H1 (cell line): ENCODE results near the gene VPS50. TPM values are rescaled to one million over a fixed set of nuclear protein-coding genes. Genes with fewer than 3 reads are reported as not detected.

Source experiments
- CTCF ChIA-PET: fragments of 300-600 bp; sonication (Branson Sonifier 250); formaldehyde crosslinking; loops from one replicate; lab custom pipeline; 2021; ENCODE audit not compliant: partially characterized antibody; lab: Charles Lee
- POLR2A ChIA-PET: fragments of 300-600 bp; sonication (Branson Sonifier 250); formaldehyde crosslinking; loops from one replicate; lab custom pipeline; 2021; ENCODE audit warnings: inconsistent platforms; ENCODE audit not compliant: partially characterized antibody; lab: Charles Lee
- DNase-seq, 2 experiments: peaks; one replicate each; pipeline versions ENCODE4 v3.0.0 to v3.0.0-alpha.2; 2010 to 2022; ENCODE audit warnings: low spot score in 2 of 2, low read depth in 1 of 2, mixed read lengths in 1 of 2
- FAIRE-seq: peaks from 2 replicates; lab custom pipeline; 2011; peaks lifted over from hg19 to GRCh38; lab: Jason Lieb, UNC
- H2AFZ ChIP-seq: 2 replicates; pipeline ENCODE4 v1.8.1; 2012; ENCODE audit warnings: low read length, inconsistent platforms
- H2AK5ac ChIP-seq: 2 replicates; pipeline ENCODE4 v1.6.1; 2013; ENCODE audit warnings: low read depth, low read length
- H2BK120ac ChIP-seq: replicated peaks from 2 replicates; pipeline ENCODE3; 2013; ENCODE audit warnings: low read depth, low read length, inconsistent platforms
- H2BK12ac ChIP-seq: 2 replicates; pipeline ENCODE4 v1.6.1; 2013; ENCODE audit warnings: low read depth, low read length
- H2BK15ac ChIP-seq: 2 replicates; pipeline ENCODE4 v1.6.1; 2013; ENCODE audit warnings: low read length
- H2BK20ac ChIP-seq: 2 replicates; pipeline ENCODE4 v1.6.1; 2013; ENCODE audit warnings: low read length
- H2BK5ac ChIP-seq: 2 replicates; pipeline ENCODE4 v1.6.1; 2013; ENCODE audit warnings: low read depth, low read length
- H3K14ac ChIP-seq: 2 replicates; pipeline ENCODE4 v1.6.1; 2013; ENCODE audit warnings: inconsistent platforms; ENCODE audit not compliant: insufficient read length
- H3K18ac ChIP-seq: 2 replicates; pipeline ENCODE4 v1.6.1; 2013; ENCODE audit warnings: low read length; ENCODE audit errors: extremely low read depth
- H3K23ac ChIP-seq: 2 replicates; pipeline ENCODE4 v1.6.1; 2013; ENCODE audit warnings: inconsistent platforms; ENCODE audit not compliant: insufficient read length
- H3K23me2 ChIP-seq: 2 replicates; pipeline ENCODE4 v1.6.1; 2013; ENCODE audit warnings: low read depth, low read length
- H3K27ac ChIP-seq: 2 replicates; pipeline ENCODE4 v1.6.1; 2011; ENCODE audit warnings: low read depth, low read length, inconsistent platforms
- H3K27me3 ChIP-seq, 4 experiments: replicated peaks in 1 of 4; 1 replicate in 1 of 4; 2 replicates in 3 of 4; pipeline versions ENCODE4 v1.6.1 to v1.8.1; 2011 to 2013; ENCODE audit warnings: low read length in 3 of 4, mild to moderate bottlenecking in 3 of 4, inconsistent platforms in 2 of 4, mixed read lengths in 2 of 4, moderate library complexity in 1 of 4; ENCODE audit not compliant: control insufficient read depth in 3 of 4, insufficient read depth in 3 of 4; ENCODE audit errors: extremely low read depth in 1 of 4
- H3K36me3 ChIP-seq, 4 experiments: 2 replicates each; pipeline versions ENCODE4 v1.6.1 to v1.8.1; 2011 to 2013; ENCODE audit warnings: mild to moderate bottlenecking in 4 of 4, low read length in 3 of 4, moderate library complexity in 2 of 4, control low read depth in 1 of 4, inconsistent platforms in 1 of 4; ENCODE audit not compliant: insufficient read depth in 4 of 4, control insufficient read depth in 2 of 4
- H3K4ac ChIP-seq: replicated peaks from 2 replicates; pipeline ENCODE3; 2013; ENCODE audit warnings: low read length, low read depth, mixed read lengths, inconsistent platforms; ENCODE audit not compliant: insufficient read length
- H3K4me1 ChIP-seq, 4 experiments: replicated peaks in 1 of 4; 1 replicate in 1 of 4; 2 replicates in 3 of 4; pipeline versions ENCODE4 v1.6.1 to v1.8.1; 2011 to 2013; ENCODE audit warnings: low read length in 3 of 4, inconsistent platforms in 2 of 4, mixed read lengths in 1 of 4; ENCODE audit not compliant: insufficient read depth in 4 of 4, control insufficient read depth in 3 of 4
- H3K4me2 ChIP-seq, 2 experiments: 2 replicates each; pipeline versions ENCODE4 v1.6.1 to v1.8.1; 2011 to 2013; ENCODE audit warnings: low read depth in 2 of 2, low read length in 2 of 2, control low read depth in 1 of 2, inconsistent platforms in 1 of 2, mild to moderate bottlenecking in 1 of 2; ENCODE audit not compliant: insufficient read depth in 1 of 2
- H3K4me3 ChIP-seq, 4 experiments: fragments of 200-600, 300-600 bp in 1 of 4; sonication (generic), shearing (Covaris generic), sonication (Bioruptor Twin) in 1 of 4; 2 replicates each; pipeline versions ENCODE4 v1.5.1 to v1.8.1; 2011 to 2016; ENCODE audit warnings: low read length in 4 of 4, low read depth in 3 of 4, control low read depth in 2 of 4, inconsistent platforms in 2 of 4, mild to moderate bottlenecking in 2 of 4, mixed read lengths in 1 of 4, moderate library complexity in 1 of 4; ENCODE audit not compliant: insufficient read depth in 2 of 4; ENCODE audit errors: extremely low read depth in 1 of 4
- H3K56ac ChIP-seq: replicated peaks from 2 replicates; pipeline ENCODE3; 2013; ENCODE audit warnings: low read depth, mild to moderate bottlenecking, mixed read lengths, low read length, inconsistent platforms; ENCODE audit not compliant: insufficient read length
- H3K79me1 ChIP-seq: 2 replicates; pipeline ENCODE4 v1.6.1; 2013; ENCODE audit warnings: low read depth, low read length, control low read depth
- H3K79me2 ChIP-seq, 2 experiments: 2 replicates each; pipeline versions ENCODE4 v1.6.1 to v1.8.1; 2012 to 2013; ENCODE audit warnings: low read length in 2 of 2, mild to moderate bottlenecking in 2 of 2, inconsistent platforms in 1 of 2; ENCODE audit not compliant: insufficient read depth in 2 of 2, control insufficient read depth in 1 of 2
- H3K9ac ChIP-seq, 4 experiments: replicated peaks in 1 of 4; 1 replicate in 1 of 4; 2 replicates in 3 of 4; pipeline versions ENCODE4 v1.6.1 to v1.8.1; 2011 to 2013; ENCODE audit warnings: low read depth in 3 of 4, low read length in 3 of 4, control low read depth in 2 of 4, mild to moderate bottlenecking in 2 of 4, moderate library complexity in 2 of 4, inconsistent platforms in 1 of 4; ENCODE audit errors: extremely low read depth in 1 of 4
- H3K9me3 ChIP-seq, 2 experiments: 2 replicates each; pipeline versions ENCODE4 v1.6.1 to v1.8.1; 2012 to 2013; ENCODE audit warnings: mild to moderate bottlenecking in 2 of 2, moderate library complexity in 2 of 2, control low read depth in 1 of 2, inconsistent platforms in 1 of 2, low read depth in 1 of 2, low read length in 1 of 2, mixed read lengths in 1 of 2; ENCODE audit not compliant: insufficient read depth in 2 of 2
- H4K20me1 ChIP-seq, 2 experiments: replicated peaks in 1 of 2; 2 replicates each; pipeline versions ENCODE3 to v1.8.1; 2011 to 2013; ENCODE audit warnings: inconsistent platforms in 2 of 2, low read length in 2 of 2, mild to moderate bottlenecking in 1 of 2; ENCODE audit not compliant: insufficient read depth in 2 of 2, control insufficient read depth in 1 of 2
- H4K5ac ChIP-seq: 2 replicates; pipeline ENCODE4 v1.6.1; 2013; ENCODE audit warnings: low read length, low read depth, mixed read lengths, inconsistent platforms; ENCODE audit not compliant: insufficient read length
- H4K8ac ChIP-seq: 2 replicates; pipeline ENCODE4 v1.8.0; 2013; ENCODE audit warnings: mild to moderate bottlenecking, moderate library complexity, low read length, inconsistent platforms; ENCODE audit not compliant: insufficient read depth; ENCODE audit errors: extremely low read depth
- H4K91ac ChIP-seq: replicated peaks from 2 replicates; pipeline ENCODE3; 2013; ENCODE audit warnings: low read length, mixed read lengths, inconsistent platforms; ENCODE audit not compliant: insufficient read length
- ATF2 ChIP-seq: IDR thresholded peaks from 2 replicates; pipeline ENCODE4 v1.6.1; 2012; ENCODE audit warnings: low read length, inconsistent platforms
- BACH1 ChIP-seq: IDR thresholded peaks from 2 replicates; pipeline ENCODE4 v1.6.1; 2012; ENCODE audit warnings: low read length, improper control_type of control experiment
- BRCA1 ChIP-seq: IDR thresholded peaks from 2 replicates; pipeline ENCODE4 v1.6.1; 2012; ENCODE audit warnings: low read depth, low read length, improper control_type of control experiment
- CHD1 ChIP-seq: IDR thresholded peaks from 2 replicates; pipeline ENCODE4 v1.6.1; 2012; ENCODE audit warnings: low read depth, low read length, improper control_type of control experiment
- E2F6 ChIP-seq: IDR thresholded peaks from 2 replicates; pipeline ENCODE4 v1.6.1; 2012; ENCODE audit warnings: inconsistent platforms
- EZH2 ChIP-seq: fragments of 200-600 bp; sonication (generic); IDR thresholded peaks from 2 replicates; pipeline ENCODE4 v1.7.1; 2012; ENCODE audit warnings: low read depth, mild to moderate bottlenecking, moderate library complexity, low read length, inconsistent platforms; ENCODE audit not compliant: severe bottlenecking
- GABPA ChIP-seq: IDR thresholded peaks from 2 replicates; pipeline ENCODE4 v1.6.1; 2011; ENCODE audit warnings: mild to moderate bottlenecking, low read length, moderate library complexity, borderline replicate concordance; ENCODE audit not compliant: insufficient read depth
- HDAC2 ChIP-seq, 2 experiments: fragments of 300-600 bp in 1 of 2; sonication (generic) in 1 of 2; IDR thresholded peaks; 2 replicates each; pipeline ENCODE4 v1.6.1; 2011 to 2012; ENCODE audit warnings: low read depth in 2 of 2, low read length in 2 of 2, mild to moderate bottlenecking in 2 of 2, moderate library complexity in 2 of 2, borderline replicate concordance in 1 of 2, inconsistent platforms in 1 of 2
- KDM5A ChIP-seq: fragments of 200-600 bp; IDR thresholded peaks from 2 replicates; pipeline ENCODE4 v1.7.1; 2012; ENCODE audit warnings: mild to moderate bottlenecking, low read length, inconsistent platforms, mixed read lengths
- POLR2AphosphoS5 ChIP-seq: IDR thresholded peaks from 2 replicates; pipeline ENCODE4 v1.6.1; 2011; ENCODE audit warnings: low read depth, low read length
- SIRT6 ChIP-seq: IDR thresholded peaks from one replicate; pipeline ENCODE4 v1.7.1; 2012; ENCODE audit warnings: low read length, inconsistent platforms
- SRF ChIP-seq: IDR thresholded peaks from 2 replicates; pipeline ENCODE4 v1.6.1; 2011; ENCODE audit warnings: mild to moderate bottlenecking, low read depth, low read length, moderate library complexity
- SUZ12 ChIP-seq: fragments of 200-600 bp; sonication (generic); IDR thresholded peaks from 2 replicates; pipeline ENCODE4 v1.6.1; 2012; ENCODE audit warnings: mild to moderate bottlenecking, inconsistent platforms, low read length, moderate library complexity, mixed read lengths
- WGBS, 2 experiments: shearing (Covaris generic) in 1 of 2; methylation state at CpG; one replicate each; pipeline versions ENCODE4 v1.1.6 to v1.1.7; 2013 to 2015; ENCODE audit warnings: low lambda C conversion rate in 2 of 2, mixed read lengths in 2 of 2, inconsistent platforms in 1 of 2, low coverage in 1 of 2, missing lambda C conversion rate in 1 of 2; ENCODE audit not compliant: insufficient replicate concordance in 2 of 2, insufficient coverage in 1 of 2, insufficient read length in 1 of 2; ENCODE audit errors: extremely low coverage in 1 of 2, missing lambda C conversion rate in 1 of 2; 5-methylcytosine and 5-hydroxymethylcytosine counted together
- polyA plus RNA-seq, 7 experiments: library from polyadenylated mRNA; depleted of rRNA in 3 of 7; stranded (reverse) in 5 of 7; unstranded in 2 of 7; fragments of >200 nt in 5 of 7; fragments of 200-250 nt in 2 of 7; gene quantifications; 1 replicate in 5 of 7; 2 replicates in 1 of 7; 4 replicates in 1 of 7; pipeline versions ENCODE4 v1.2.1 to v1.2.3, GENCODE V29; 2011 to 2013; ENCODE audit warnings: missing spikeins in 2 of 7, mixed read lengths in 2 of 7
- total RNA-seq: library from RNA; stranded (reverse); fragmentation: NEBNext Ultra II Directional; extraction: Animal tissue kit (Norgen Biotek cat#: 25700); gene quantifications from 2 replicates; pipeline ENCODE4 v1.2.1, GENCODE V29; 2021

The VPS50 gene
- total and polyA plus RNA-seq, 2 of the 8 experiments (the other 6 are each of a cell fraction or from before 2014, with no cell fraction given), result 3.7 to 9.3 TPM

GRCh38 chr7:93354815-93355214, 122.6 kb downstream of the VPS50 start:
- WGBS, 2 experiments, result 93% methylated on average over 4 of the region's 4 CpGs; no CpG with 5 or more reads in 1 of the 2 experiments
- Histone ChIP-seq H4K8ac (no peak overlapping the region), H3K4me1 (no peaks in the 10 kb centered on the region), H2BK15ac (no peak overlapping the region), H3K18ac (no peak overlapping the region), H3K9me3 (no peaks in the 10 kb centered on the region), H3K27me3 (no peaks in the 10 kb centered on the region), H2BK20ac (no peak overlapping the region), H3K79me1 (no peaks in the 10 kb centered on the region), H4K20me1 (no peaks in the 10 kb centered on the region), H3K23ac (no peak overlapping the region), H2AK5ac (no peak overlapping the region), H2BK5ac (no peak overlapping the region), H3K14ac (no peak overlapping the region), H2BK120ac (no peak overlapping the region), H4K5ac (no peak overlapping the region), H3K4me3 (no peak overlapping the region), H3K27ac (no peak overlapping the region), H2AFZ (no peak overlapping the region), H2BK12ac (no peak overlapping the region), H3K4ac (no peak overlapping the region), H3K56ac (no peak overlapping the region), H3K9ac (no peak overlapping the region), H3K4me2 (no peak overlapping the region), H4K91ac (no peak overlapping the region), H3K79me2 (no peaks in the 10 kb centered on the region), H3K23me2 (no peaks in the 10 kb centered on the region), H3K36me3 (no peaks in the 10 kb centered on the region)
- no peak for DNase-seq
- POLR2A ChIA-PET, result no interaction called here
- CTCF ChIA-PET, result interaction anchor here (0.6 kb wide), 2 partner anchors 12 to 93 kb away, joined by 3 to 4 read pairs; no protein-coding TSS in a partner anchor
- FAIRE-seq, result no peak
- TF ChIP-seq GABPA, result no peak
- TF ChIP-seq BACH1, result no peak
- no peak for TF ChIP-seq SRF
- no peak for TF ChIP-seq POLR2AphosphoS5
- TF ChIP-seq E2F6, result no peak
- TF ChIP-seq CHD1, result no peak
- no peak for TF ChIP-seq SUZ12
- no peak for TF ChIP-seq EZH2
- no peak for TF ChIP-seq BRCA1
- no peak for TF ChIP-seq HDAC2 (IDR thresholded peaks at IDR 0.05; ENCODE audit: borderline replicate concordance in 1 of 2, low read depth in 2 of 2, low read length in 2 of 2)
- TF ChIP-seq ATF2, result no peak
- no peak for TF ChIP-seq SIRT6
- TF ChIP-seq KDM5A, result no peak
